RKO (cell line): ENCODE results near the gene PTH1R.

ENCODE experiments used
- DNase-seq: peaks from one replicate; pipeline ENCODE4 v3.0.0-alpha.2; 2016; ENCODE audit warnings: low spot score

Gene PTH1R

DNA sequence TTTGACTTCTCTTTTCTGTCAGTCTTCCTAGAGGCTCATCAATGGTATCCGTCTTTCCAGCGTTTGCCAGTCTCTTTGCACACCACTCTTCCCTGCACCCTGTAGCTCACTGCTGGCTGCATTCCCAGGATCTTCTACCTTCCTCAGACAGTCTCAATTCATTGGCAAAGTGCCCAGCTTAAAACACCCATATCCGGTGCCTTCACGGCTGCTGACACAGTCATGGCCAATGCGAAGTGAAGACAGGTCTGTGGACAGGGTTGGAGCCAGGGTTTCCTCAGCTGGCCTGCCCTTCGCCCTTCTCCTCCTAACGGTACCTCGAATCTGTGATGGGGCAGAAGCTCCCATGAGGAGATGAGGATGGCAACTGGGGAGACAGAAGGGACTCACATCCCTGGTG lies 36.1 kb downstream of the PTH1R start:
- no peak for DNase-seq

DNA sequence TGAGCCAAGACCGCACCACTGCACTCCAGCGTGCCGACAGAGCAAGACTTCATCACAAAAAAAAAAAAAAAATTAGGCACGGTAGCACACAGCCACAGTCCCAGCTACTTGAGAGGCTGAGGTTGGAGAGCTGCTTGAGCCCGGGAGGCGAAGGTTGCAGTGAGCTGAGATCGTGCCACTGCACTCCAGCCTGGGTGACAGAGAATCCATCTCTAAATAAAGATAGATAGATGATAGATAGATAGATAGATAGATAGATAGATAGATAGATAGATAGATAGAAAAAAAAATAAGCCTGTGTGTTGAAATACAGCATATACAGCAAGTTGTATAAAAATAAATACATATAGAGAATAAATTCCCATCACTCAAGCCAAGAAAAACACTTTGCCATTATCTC lies 37.3 kb downstream of the PTH1R start:
- no peak for DNase-seq

DNA sequence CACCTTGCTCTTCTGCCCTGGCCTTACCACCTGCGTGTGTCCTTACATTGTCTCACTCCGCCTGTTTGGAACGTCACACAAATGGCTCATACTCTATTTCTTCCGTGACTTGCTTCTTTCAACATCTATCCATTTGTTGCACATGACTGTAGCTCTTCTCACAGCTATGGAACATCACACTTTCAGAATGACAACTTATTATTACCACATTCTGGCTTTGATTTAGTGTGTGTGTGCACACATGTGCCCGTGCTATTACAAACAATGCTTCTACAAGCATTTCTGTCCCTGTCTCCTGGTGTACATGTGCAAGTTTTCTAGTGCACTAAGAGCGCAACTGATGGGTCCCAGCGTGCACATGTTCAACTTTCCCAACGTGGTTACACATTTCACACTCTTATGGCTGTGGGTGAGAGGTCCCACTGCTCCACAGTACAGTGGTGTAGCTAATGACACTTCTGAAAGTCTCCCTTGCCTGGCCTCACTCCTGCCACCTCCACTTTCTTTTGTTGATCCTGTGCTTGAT lies 37.8 kb downstream of the PTH1R start:
- DNase-seq, result no peak

DNA sequence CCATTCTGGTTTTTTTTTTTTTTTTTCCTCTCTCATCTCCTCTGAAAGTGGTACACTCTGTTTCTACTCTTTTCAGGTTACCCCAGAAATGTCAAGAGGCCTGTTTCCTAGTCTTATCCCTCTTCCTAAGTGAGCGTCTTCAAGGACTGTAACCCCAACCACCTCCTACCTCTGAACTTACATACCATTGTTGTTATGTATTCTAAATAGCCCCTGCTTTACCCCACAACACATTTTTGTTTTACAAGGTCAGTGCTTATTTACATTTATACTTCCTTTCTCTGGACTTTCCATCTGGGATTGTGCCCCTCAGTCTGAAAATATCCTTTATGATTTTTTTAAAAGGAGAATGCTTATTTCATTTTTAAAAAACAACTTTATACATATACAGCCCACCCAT lies 38.8 kb downstream of the PTH1R start:
- no peak for DNase-seq

DNA sequence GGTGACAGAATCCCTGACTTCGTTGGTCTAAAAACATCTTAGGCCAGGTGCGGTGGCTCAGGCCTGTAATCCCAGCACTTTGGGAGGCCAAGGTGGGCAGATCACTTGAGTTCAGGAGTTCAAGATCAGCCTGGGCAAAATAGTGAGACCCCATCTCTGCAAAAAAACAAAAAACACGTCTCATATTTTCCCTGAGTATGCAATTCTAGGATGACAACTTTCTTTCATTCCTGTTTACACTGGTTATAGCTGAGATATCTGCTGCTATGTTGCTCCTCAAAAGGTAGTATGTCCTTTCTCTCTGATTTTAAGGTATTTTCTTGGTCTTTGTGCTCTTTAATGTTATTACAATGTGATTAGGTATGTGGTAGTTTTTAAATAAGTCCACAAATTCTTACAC lies 39.3 kb downstream of the PTH1R start:
- no peak for DNase-seq

DNA sequence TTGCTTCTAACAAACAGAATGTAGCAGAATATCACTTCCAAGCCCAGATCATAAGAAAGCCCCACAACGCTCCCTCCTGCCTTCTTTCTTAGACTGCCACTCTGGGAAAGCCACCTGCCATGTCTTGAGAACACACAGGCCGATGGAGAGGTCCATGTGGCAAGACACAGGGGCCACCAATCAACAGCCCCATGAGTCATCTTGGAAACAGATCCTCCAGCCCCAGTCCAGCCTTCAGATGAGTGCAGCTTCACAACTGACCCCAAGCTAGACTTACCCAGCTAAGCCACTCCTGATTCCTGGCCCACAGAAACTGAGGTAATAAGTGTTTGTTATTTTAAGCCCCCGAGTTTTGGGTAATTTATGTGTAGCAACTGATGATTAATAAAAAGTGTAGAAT lies 39.7 kb downstream of the PTH1R start:
- DNase-seq, result peak; percentile 15

DNA sequence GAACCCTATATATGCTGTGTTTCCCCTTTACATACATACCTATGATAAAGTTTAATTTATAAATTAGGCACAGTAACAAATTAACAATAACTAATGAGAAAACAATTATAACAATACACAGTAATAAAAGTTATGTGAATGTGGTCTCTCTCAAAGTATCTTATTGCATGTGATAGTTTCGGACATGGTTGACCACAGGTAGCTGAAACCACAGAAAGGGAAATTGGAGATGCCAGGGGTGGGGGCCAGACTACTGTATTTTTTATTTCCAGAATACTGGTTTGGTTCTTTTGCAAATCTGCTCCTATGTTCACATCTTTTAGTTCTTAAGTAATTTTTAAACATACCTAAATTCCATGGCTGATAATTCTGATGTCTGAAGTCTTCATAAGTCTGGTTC lies 40.7 kb downstream of the PTH1R start:
- DNase-seq, result no peak

DNA sequence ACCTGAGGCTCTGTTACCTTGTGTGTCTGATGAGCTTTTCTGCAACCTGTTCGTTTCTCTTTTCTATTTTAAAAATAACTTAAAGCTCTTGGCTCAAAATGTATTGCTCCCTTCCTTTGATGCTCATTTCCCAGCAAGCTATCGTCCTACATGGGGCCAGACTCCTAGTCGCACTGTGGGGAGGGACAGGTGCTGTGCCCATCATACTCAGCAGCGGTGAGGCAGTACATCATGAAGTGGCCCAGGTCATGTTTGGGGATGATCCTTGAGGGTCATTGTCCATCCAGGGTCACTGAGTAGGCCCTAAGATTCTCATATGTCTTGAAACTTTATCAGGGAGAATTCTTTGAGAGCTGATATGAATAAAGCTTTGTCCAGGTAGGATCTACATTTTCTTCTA lies 41.1 kb downstream of the PTH1R start:
- no peak for DNase-seq

DNA sequence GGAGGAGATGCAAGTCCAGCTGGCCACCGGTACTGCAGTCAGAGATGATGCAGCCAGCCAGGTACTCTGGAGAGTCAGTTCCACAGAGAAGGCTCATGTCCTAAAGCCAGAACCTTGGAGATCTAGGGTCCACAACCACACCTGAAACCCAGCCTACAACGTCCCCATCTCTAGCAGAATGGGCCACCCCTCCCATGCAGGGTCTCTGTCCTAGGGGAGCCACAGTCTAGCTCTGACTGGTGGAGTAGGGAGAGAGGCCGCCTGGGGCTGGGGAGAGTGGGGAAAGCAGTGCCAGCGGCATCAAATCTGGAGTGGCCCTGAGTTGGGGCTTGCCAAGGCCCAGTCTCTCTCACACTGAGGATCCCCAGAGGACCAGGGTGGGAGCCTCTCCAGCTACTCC lies 43.5 kb downstream of the PTH1R start:
- no peak for DNase-seq

DNA sequence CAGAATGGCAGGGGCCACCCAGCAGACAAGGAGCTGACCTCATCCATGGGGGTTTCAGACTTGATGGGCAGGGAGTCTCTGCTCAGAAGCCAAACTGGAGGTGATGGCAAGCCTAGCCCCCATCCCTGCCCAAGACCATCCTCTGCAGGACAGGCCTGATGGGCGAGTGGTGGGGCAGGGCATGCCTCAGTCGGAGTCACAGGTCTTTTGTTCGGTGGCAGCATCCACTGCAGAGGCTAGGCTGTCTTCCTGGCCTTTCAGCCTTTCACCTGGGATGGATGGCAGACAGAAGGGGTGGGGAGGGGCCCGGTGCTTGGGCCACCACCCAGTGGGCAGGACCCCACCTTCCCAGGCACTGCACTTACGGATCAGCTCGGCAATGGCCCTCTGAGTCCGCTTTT lies 44.4 kb downstream of the PTH1R start:
- DNase-seq, result no peak

DNA sequence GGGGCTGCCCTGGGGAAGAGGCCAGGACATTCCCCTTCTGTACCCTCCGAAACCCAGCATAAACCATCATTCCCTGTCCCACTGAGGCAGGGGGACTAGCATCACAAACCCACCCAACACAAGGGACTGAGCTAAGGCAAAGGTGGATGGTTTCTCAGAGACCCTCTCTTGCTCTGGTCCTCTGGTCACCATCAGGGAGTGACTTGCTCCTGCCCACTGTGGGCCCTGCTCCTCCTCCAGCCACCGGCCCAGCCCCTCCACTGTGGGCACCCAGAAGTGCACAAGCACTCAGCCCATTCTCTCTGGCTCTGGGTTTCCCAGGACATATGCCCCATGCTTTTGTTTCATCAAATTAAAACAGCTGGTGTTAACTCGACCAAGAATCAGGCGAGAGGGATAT lies 44.9 kb downstream of the PTH1R start:
- DNase-seq, result no peak

DNA sequence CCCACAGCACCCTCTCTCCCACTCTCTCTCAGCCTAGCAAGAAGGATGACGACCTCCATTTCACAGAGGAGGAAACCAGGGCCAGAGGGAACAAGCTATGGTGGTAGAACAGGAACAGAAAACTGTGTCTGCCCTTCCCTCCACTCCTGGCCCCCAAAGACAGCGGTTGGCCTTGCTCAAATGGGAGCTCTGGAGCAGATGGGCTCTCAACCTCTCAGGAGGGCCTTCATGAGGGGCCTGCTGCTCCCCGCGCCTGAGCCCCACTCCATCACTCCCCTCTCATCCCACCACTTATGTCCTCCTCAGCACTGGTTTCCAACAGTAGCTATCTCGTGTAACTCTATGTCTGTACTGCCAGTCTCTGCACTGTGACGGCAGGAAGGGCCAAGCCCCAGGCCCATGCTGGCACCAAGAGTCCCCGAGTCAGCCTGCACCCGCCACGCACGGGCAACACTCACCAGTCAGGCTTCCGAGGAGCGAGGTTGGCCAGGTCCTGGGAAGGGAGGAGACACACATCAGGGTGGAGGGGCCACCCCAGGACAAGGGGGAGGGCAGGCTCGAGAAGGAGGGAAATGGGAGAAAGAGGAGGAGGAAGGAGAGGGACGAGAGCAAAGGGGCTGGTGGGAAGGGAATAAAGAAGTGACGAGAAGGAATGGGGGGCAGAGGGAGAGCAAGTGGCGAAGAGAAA lies 45.5 kb downstream of the PTH1R start:
- DNase-seq, result no peak

DNA sequence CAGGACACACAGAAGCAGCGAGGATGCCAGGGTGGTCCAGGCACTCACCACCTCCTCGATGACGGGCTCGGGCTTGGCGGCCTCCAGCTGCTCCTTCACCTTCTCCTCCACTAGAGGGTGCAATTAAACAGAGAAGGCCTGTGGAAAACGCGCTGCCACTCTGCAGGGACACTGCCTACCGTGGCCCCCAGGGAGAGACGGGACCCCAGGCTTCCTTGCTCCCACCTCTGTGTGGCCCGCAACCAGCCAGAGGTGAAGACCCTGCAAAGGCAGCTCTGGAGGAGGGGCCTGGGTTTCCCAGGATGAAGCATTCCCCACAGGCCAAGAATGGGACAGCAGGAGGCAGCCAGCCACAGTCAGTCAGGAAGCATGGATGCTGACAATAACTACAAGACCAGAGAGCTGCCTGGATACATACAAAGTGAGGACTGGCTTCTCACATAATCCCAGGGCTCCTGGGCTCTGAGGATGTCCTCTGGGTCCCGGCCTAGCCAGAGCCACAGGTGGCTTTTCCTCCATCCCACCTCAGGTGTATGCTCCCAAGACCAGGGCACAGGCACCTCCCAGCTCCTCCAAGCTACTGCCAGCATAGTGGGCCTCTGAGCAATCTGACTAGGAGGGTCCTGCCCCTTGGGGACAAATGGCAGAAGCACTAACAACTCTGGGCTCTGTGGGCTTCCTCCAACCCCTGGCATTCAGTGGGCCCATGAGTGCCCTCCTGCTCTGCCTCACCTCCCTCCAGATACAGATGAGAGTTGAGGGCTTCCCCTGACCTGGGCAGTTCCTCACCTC lies 46.2 kb downstream of the PTH1R start:
- no peak for DNase-seq

DNA sequence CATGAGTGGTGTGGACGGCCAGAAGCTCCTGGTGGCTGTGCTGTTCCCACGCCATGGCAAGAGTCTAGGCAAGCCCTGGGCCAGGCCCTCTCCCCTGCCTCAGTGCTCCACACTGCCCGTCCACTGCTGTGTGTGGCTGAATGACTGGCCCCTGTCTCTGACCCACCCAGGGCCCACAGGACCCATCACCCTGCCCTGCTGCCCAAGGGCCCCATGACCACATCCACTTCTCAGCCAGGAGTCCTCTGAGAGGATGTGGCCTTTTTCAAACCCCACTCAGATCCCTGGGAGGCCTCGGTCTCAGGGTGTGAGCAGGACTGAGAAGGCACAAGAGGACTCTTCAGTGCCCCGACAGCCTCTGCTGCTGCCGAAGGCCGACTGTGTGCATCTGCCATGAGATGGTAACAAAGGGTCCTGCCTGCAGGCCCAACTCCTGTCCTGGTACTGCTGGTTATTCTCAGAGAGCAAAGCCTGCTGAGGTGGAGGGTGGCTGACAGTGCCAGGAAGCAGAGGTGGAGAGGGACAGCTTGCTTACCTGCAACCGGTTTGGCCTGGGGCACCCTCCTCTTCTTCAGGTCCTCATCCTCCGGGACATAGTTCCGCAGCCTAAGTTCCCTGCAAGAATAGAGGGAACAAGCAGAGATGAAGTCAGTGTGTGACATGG lies 47.5 kb downstream of the PTH1R start:
- no peak for DNase-seq

DNA sequence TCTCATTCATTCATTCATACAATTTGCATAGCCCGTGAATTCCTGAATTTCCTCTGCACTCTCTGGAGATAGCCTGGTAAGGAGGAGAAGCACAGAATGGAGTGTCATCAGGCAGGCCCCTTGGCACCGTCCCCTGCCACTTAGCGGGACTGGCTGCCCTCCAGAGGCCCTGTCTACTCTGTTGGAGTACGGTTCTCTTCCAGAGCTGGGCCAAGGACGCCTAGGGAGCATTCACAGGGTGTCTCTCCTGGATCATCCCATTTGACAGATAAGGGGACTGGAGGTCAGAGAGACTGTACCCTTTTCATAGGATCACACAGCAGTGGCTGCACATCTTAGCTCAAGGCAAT lies 48.0 kb downstream of the PTH1R start:
- DNase-seq, result no peak

DNA sequence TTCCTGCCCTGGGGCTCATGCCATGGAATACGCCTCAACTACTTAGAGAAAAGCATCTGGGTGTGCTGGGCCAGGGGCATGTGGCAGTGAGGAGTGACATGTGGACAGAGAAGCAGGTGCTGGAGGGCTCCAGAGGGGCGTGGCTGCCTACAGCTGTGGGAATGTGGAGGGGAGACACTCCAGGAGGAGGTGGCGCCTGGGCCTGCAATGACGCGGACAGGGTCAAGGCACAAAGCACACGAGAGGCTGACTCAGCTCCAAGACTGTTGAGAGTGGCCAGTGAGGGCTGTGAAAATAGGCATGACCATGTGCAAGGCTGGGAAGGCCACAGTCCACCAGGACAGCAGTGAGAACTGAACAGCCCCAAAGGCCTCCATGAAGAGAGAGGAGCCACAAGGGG lies 48.5 kb downstream of the PTH1R start:
- DNase-seq, result no peak

DNA sequence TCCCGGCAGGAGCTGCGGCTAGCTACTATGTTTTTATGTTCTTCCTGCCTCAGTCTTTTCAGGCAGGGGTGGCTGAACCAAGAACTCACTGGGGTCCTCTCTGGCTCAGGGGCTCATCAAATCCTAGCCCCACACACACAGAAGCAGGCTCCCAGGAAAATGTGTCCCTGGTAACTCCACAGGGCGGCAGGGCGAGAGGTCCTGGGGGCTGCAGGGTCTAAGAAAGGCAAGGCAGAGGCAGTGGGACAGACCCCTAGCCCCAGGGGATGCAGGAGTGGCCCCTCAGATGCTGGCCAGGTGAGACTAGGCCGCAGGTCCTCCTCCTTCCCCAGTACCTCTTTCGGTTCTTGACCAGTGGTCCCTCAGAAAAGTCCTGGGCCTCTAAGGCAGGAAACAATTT lies 48.9 kb downstream of the PTH1R start:
- DNase-seq, result no peak

DNA sequence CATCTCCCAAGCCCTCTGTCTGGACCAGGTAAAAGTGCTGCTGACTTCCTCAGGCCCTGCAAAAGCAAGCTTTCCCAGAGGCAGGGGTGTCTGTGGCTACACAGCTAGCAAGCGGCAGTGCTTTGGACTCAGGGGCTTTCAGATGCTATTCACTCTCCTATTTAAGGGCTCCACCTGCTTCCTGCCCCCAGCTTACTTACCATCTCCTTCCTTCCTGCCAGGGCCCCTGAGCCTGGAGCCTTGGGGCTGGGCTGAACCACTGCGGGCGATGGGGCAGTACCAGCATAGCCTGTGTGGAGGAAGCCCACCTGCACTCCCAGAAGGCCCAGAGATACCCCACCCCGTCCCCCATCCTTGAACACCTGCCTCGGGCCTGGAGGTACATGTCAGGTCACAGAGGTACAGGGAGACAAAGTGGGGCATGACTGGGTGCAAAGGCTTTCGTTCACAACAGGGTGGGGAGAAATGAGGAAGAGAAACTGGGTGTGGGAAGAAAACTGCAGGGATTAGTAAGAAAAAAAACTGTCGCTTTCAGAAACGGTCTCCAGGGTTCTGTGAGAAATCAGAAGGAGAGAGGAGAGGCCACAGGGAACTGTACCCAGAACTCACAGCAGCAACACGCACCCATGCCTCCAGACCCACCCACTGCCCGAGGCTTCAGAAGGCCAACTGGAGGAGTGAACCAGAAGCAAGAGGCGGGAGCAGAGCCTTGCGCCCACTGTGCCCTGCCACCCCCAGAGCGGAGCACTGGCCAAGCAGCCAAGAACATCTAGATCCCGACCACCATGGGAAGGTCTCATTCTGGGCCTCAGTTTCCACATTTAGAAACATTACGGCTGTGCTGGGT lies 49.6 kb downstream of the PTH1R start:
- no peak for DNase-seq

DNA sequence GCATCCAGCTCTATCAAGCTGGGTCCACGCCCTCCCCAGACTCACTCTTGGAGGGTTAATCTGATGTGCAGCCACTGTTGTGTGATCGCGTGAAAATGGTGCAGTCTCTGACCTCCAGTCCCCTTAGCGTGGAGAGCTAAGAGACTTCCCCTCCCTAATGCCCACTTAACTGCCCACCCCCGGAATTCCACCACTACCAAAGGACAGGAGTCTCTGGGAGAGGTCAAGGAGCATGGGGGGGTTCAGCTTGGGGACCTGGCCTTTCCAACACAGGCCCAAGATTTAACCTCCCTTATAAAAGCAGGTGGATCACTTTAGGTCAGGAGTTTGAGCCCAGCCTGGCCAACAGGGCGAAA lies 50.2 kb downstream of the PTH1R start:
- no peak for DNase-seq

DNA sequence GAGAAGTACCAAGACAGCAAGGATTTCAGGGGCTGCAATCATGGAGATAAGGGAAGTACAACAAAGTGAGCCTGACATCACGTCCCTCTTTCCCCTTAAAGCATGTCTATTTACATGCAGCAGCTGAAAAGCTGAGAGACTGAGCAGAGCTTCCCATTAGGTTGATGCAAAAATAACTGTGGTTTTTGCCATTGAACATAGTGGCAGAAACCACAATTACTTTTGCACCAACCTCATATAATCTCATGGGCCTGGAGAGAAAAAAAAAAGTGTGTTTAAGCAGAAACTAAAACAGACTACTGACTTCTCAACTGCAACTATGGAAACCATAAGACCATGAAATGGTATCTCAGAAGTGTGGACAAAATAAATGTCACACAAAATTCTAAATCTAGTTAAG lies 50.8 kb downstream of the PTH1R start:
- DNase-seq, result no peak

DNA sequence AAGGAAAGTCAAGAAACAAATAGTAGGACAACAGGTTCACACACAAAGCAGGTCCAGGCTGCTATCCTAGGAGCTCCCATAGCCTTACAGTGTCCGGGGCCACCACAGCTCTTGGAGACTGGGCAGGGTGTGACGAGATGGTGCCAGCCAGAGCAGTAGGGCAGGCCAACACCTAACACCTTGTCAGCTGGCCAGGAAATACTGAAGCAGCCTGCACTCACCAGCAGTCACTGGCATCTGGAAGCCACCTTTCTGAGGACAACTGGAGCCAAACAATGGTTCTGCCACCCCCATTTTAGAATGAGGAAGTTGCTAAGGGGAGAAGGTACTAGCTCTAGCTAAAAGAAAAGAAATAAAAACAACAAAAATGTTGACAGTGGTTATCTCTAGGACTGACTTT lies 51.8 kb downstream of the PTH1R start:
- DNase-seq, result no peak

DNA sequence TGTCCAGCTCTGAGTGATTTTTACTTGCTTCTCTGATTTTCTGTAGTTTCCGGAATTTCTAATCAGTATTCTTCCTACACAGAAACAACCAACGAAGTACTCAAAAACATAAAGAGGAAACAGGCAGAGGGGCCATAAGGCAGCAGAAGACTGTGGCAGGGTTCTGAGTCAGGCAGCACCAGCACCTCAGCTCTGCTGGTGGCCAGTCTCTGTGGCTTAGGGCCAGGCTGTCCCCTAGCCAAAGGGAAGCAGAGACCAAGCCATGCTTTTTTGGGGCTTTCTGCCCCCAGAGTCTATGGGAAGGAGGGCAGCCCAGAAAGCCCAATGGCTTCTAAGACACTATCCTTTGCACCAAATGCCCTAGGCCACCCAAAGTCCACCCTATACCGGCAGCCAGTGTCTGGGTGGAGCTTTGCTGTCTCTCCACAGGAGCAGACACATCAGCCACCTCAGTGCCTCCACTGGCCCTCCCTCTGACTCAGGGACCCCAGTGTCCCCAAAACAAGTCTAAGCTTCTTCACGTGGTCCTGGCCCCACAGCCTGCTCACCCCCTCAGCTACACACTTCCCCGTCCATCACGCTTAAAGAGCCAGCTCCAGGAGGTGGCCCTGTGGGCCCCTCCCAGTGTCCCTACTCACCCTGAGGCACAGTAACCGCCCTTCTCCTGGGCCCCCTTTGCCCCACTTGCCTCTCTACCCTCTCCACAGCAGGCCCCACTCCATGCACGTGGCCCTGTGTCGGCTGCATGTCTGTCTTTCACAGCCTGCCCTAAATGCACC lies 52.8 kb downstream of the PTH1R start:
- DNase-seq, result no peak
